Thyroid gland (tissue), 4 donors: ENCODE data around the gene PIBF1. TPM values are rescaled to one million over a fixed set of nuclear protein-coding genes. Genes with fewer than 3 reads are reported as not detected.
"Not testable (repeated sequence)": the region's sequence is repeated elsewhere in the genome, so short reads cannot be mapped to it uniquely, and the experiment has no call there.

Experiments used
- DNase-seq, 2 donors: peaks; one replicate each; pipeline ENCODE4 v3.0.0-alpha.2; 2019
- H3K27ac ChIP-seq, 3 donors: fragments of 200-600 bp; sonication (generic); 1 replicate in 2 of 3; 2 replicates in 1 of 3; pipeline ENCODE4 v1.5.1; 2016 to 2019; ENCODE audit warnings: mild to moderate bottlenecking in 1 of 3, moderate library complexity in 1 of 3
- H3K27me3 ChIP-seq: fragments of 200-600 bp; sonication (generic); one replicate; pipeline ENCODE4 v1.5.1; 2019
- H3K36me3 ChIP-seq, 2 donors: fragments of 200-600 bp; sonication (generic); one replicate each; pipeline ENCODE4 v1.5.1; 2016 to 2019
- H3K4me1 ChIP-seq, 2 donors: fragments of 200-600 bp; sonication (generic); one replicate each; pipeline ENCODE4 v1.5.1; 2017 to 2019
- H3K4me3 ChIP-seq, 3 donors: fragments of 200-600 bp; sonication (generic); replicated peaks in 1 of 3; 1 replicate in 2 of 3; 2 replicates in 1 of 3; pipeline ENCODE4 v1.5.1; 2016; ENCODE audit warnings: mild to moderate bottlenecking in 1 of 3
- H3K9me3 ChIP-seq: fragments of 200-600 bp; sonication (generic); one replicate; pipeline ENCODE4 v1.5.1; 2017
- POLR2A ChIP-seq, 2 donors: fragments of 450-650 bp; IDR thresholded peaks; one replicate each; pipeline ENCODE4 v1.6.1; 2017; ENCODE audit warnings: antibody characterized with exemption in 2 of 2, mild to moderate bottlenecking in 2 of 2, moderate library complexity in 1 of 2
- WGBS, 2 donors: methylation state at CpG; one replicate each; pipeline ENCODE4 v1.1.5; 2017; 5-methylcytosine and 5-hydroxymethylcytosine counted together
- intact Hi-C: fragments of 100-400 bp; cut with DNase I; formaldehyde crosslinking; loops from one replicate; pipeline ENCODE4 v1.15.1; 2023
- total RNA-seq, 4 donors: library from RNA; depleted of rRNA; stranded (reverse); fragments of >200 nt; gene quantifications; one replicate each; pipeline ENCODE4 v1.2.3, GENCODE V29; 2016
- TF ChIP-seq, protein P1 (sequence below), 6 experiments: fragments of 200-600 bp in 3 of 6; fragments of 450-650 bp in 3 of 6; sonication (generic) in 3 of 6; IDR thresholded peaks; one replicate each; pipeline ENCODE4 v1.5.1; 2016 to 2019; ENCODE audit warnings: antibody characterized with exemption in 6 of 6, mild to moderate bottlenecking in 2 of 6, inconsistent platforms in 1 of 6, moderate library complexity in 1 of 6

Gene PIBF1
- total RNA-seq, 4 donors from 2014 or later = 30.2 to 51.4 (median 37.5) TPM

DNA sequence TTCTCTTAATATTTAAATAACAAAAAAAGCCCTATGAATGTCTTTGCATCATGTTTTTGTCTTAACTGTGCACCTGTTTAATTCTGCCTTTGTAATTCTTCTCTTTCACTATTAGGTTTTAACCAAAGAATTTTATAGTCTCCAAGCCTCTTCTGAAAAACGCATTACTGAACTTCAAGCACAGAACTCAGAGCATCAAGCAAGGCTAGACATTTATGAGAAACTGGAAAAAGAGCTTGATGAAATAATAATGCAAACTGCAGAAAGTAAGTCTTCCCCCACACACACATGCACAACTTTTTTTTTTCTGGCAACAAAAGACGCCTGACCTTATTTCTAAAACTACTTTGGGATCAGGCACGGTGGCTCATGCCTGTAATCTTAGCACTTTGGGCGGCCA, 126.5 kb downstream of the PIBF1 start:
- H3K27ac ChIP-seq = no peak overlapping the region
- TF ChIP-seq POLR2A (IDR thresholded peaks at IDR 0.05) = no peak
- TF ChIP-seq, protein P1, sequence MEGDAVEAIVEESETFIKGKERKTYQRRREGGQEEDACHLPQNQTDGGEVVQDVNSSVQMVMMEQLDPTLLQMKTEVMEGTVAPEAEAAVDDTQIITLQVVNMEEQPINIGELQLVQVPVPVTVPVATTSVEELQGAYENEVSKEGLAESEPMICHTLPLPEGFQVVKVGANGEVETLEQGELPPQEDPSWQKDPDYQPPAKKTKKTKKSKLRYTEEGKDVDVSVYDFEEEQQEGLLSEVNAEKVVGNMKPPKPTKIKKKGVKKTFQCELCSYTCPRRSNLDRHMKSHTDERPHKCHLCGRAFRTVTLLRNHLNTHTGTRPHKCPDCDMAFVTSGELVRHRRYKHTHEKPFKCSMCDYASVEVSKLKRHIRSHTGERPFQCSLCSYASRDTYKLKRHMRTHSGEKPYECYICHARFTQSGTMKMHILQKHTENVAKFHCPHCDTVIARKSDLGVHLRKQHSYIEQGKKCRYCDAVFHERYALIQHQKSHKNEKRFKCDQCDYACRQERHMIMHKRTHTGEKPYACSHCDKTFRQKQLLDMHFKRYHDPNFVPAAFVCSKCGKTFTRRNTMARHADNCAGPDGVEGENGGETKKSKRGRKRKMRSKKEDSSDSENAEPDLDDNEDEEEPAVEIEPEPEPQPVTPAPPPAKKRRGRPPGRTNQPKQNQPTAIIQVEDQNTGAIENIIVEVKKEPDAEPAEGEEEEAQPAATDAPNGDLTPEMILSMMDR (IDR thresholded peaks at IDR 0.05) = no peak
- no peaks in the 10 kb centered on the region for H3K27me3 ChIP-seq
- intact Hi-C loops = no loop called here
- DNase-seq = no peak
- 97% methylated on average over 4 of the region's 4 CpGs for WGBS, 2 donors
- peaks cover 7 to 14% of the 10 kb centered on the region in 2 donors for H3K36me3 ChIP-seq
- H3K9me3 ChIP-seq = no peaks in the 10 kb centered on the region
- no peaks in the 10 kb centered on the region for H3K4me1 ChIP-seq
- H3K4me3 ChIP-seq = no peak overlapping the region

DNA sequence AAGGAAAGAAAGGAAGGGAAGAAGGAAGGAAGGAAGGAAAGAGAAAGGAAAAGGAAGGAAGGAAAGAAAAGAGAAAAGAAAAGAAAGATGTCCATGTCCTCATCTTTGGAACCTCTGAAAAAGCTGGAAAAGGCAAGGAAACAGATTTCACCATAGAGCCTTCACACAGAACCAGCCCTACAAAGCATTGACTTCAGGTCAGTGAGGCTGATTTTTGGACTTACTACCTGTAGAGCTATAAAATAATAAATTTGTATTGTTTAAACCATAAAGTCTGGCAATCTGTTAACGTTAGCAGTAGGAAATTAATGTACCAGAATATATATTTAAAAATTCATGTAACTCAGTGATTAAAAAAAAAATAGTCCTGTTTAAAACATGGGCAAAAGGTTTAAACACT, 130.0 kb downstream of the PIBF1 start:
- TF ChIP-seq POLR2A (IDR thresholded peaks at IDR 0.05) = no peak
- TF ChIP-seq, protein P1 (IDR thresholded peaks at IDR 0.05) = no peak
- Histone ChIP-seq H3K4me1 (no peaks in the 10 kb centered on the region), H3K27ac (no peak overlapping the region), H3K4me3 (no peak overlapping the region), H3K9me3 (no peaks in the 10 kb centered on the region), H3K36me3 (peaks cover 7 to 14% of the 10 kb centered on the region in 2 donors), H3K27me3 (no peaks in the 10 kb centered on the region)
- DNase-seq = no peak
- intact Hi-C loops = no loop called here
- 95 to 100% methylated on average over 1 of the region's 1 CpG for WGBS, 2 donors

DNA sequence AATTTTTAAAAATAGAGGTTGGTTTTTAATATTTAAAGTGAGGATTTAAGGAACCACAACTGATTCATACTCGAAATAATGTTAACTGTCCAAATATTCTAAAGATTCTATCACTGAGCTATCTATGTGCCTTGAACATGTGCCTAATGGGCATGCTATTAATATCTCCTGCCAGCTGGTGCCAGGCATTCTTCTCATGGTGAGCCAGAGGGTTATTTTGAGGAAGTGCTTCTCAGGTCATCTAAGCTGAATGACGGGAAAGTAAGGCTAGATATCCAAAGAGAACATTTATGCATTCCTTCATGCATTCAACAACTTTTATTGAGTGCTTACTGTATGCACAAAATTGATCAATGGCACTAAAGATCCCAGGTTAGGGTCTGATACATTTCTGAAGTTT, 138.2 kb downstream of the PIBF1 start:
- intact Hi-C loops = no loop called here
- Histone ChIP-seq H3K4me3 (no peak overlapping the region), H3K36me3 (peaks cover 0 to 4% of the 10 kb centered on the region in 2 donors), H3K27ac (no peak overlapping the region), H3K9me3 (no peaks in the 10 kb centered on the region), H3K4me1 (no peaks in the 10 kb centered on the region), H3K27me3 (no peaks in the 10 kb centered on the region)
- WGBS, 2 donors = 78 to 84% methylated on average over 2 of the region's 2 CpGs
- DNase-seq = no peak
- TF ChIP-seq POLR2A (IDR thresholded peaks at IDR 0.05) = no peak
- TF ChIP-seq, protein P1 (IDR thresholded peaks at IDR 0.05) = no peak

DNA sequence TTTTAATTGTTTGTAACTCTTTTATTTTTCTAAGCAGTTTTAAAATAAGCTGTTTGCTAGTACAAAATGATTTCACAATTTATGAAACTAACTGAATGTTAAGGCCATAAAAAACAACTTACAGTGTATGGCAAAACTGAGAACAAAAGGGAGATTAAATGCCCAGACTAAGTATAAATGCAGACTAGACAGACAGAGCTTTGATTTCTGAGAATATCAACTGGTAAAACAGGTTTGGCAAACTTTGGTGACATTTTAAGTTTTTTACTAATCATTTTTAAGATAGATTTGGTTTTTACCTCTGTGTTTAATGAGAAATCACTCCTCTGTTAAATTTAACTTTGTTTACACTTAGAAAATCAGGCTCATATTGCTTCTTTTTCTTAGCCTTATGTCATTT, 149.4 kb downstream of the PIBF1 start:
- intact Hi-C loops = no loop called here
- no peaks in the 10 kb centered on the region for H3K9me3 ChIP-seq
- peaks cover 0 to 6% of the 10 kb centered on the region in 2 donors for H3K4me1 ChIP-seq
- no peaks in the 10 kb centered on the region for H3K36me3 ChIP-seq
- no peak for DNase-seq
- no peak overlapping the region for H3K4me3 ChIP-seq
- peak overlapping the region; percentile 18 to 61 (median 37) for H3K27ac ChIP-seq
- no peak for TF ChIP-seq POLR2A (IDR thresholded peaks at IDR 0.05)
- TF ChIP-seq, protein P1 (IDR thresholded peaks at IDR 0.05) = no peak
- H3K27me3 ChIP-seq = no peaks in the 10 kb centered on the region

DNA sequence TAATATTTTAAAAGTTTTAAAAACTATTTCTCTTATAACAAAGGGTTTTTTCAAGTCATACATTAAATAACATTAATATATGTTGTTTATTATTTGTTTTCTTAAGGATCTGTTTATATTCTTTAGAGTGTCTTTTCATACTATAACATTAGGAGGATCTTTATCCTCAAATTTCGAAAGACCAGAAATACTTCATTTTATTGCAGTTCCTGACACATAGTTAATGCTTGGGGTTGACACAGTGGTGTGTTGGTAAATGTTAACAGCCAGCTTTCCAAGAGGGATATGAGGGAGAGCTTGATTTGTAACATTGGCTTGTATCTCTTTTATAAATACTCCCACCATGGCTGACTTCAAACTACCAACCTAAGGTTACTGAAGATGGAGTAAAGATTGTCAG, 150.3 kb downstream of the PIBF1 start:
- Histone ChIP-seq H3K27me3 (no peaks in the 10 kb centered on the region), H3K27ac (no peak overlapping the region), H3K9me3 (no peaks in the 10 kb centered on the region), H3K4me1 (peaks cover 0 to 6% of the 10 kb centered on the region in 2 donors), H3K36me3 (no peaks in the 10 kb centered on the region), H3K4me3 (no peak overlapping the region)
- intact Hi-C loops = no loop called here
- no peak for DNase-seq
- TF ChIP-seq, protein P1 (IDR thresholded peaks at IDR 0.05) = no peak
- TF ChIP-seq POLR2A (IDR thresholded peaks at IDR 0.05) = no peak
- WGBS, 2 donors = 96 to 100% methylated on average over 1 of the region's 1 CpG

DNA sequence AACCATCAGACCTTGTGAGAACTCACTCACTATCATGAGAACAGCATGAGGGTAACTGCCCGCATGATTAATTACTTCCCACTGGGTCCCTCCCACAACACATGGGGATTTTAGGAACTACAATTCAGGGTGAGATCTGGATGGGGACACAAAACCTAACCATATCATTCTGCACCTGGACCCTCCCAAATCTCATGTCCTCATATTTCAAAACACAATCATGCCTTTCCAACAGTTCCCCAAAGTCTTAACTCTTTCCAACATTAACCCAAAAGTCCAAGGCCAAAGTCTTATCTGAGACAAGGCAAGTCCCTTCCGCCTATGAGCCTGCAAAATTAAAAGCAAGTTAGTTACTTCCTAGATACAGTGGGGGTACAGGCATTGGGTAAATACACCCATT, 164.3 kb downstream of the PIBF1 start:
- intact Hi-C loops, H3K27ac ChIP-seq, H3K36me3 ChIP-seq, H3K4me1 ChIP-seq, H3K4me3 ChIP-seq, DNase-seq, H3K27me3 ChIP-seq, H3K9me3 ChIP-seq: not testable (repeated sequence)
- 96 to 100% methylated on average over 2 of the region's 2 CpGs for WGBS, 2 donors
